Measurements from ENCODE around the gene HDAC8.

GRCh38 chrX:72304877-72305276 lies 267.8 kb downstream of the HDAC8 start:
- TF ChIP-seq CTCF (IDR thresholded peaks at IDR 0.05) (no peak), POLR2A (IDR thresholded peaks at IDR 0.05) (no peak), EP300 (IDR thresholded peaks at IDR 0.05) (no peak)

Measured in tibial nerve (tissue), 4 donors.